ENCODE data around the gene REEP1.

Gene REEP1, protein sequence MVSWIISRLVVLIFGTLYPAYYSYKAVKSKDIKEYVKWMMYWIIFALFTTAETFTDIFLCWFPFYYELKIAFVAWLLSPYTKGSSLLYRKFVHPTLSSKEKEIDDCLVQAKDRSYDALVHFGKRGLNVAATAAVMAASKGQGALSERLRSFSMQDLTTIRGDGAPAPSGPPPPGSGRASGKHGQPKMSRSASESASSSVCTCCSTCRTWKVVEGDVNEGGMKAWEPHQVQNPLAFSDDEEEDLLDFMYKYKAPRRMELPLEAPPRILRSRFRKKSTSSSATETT

DNA sequence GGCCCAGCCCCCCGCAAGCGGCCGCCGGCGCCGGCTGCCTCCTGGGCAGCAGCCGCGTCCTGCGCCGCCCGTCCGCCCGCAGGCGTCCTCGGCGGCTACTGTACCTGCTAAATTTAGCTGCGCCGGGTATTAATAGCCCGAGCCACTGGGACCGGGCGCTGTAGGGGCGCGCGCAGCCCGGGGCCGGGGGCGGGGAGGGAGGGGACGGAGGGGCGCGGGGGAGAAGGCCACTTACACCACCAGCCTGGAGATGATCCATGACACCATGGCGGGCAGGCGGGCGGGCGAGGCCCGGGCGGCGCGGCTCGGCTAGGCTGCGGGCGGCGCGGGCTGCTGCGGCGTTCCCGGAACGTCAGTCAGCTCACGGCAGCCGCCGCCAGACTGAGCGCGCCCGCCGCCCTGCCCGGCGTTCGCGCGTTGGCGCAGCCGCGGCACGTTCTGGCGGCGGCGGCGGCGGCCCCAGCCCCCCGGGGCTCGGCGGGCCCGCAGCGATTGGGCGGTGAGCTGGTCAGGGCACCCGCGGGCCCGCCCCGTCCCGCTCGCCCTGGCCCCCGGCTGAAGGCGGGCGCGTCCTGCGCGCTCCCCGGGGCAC is at the start of gene REEP1:
TSS of gene REEP1 (minus strand) at position 383 of the 592 bp plus-strand sequence. CDS start at position 267, 116 bp downstream.
- DNase-seq (ENCODE audit: low read depth in 2 of 2), result peak in 1 of 2 donors; percentile 18

DNA sequence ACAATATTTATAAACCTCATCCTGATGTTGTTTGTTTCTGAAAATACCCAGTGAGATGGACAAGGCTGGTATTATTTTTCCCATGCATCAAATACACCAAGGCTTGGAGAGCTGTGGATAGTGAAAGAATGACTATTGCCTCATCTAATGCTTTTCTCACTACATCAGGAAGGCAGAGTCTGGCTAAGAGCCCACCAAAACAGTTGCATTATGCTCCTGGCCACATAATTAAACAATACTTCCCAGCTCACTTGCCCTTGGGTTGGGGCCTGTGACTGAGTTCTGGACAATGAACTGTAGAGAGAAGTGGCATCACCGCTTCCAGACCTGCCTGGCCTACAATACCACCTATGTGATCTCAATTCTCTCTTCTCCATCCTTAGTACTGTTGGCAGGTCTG is 46.4 kb upstream of the REEP1 start:
- DNase-seq (ENCODE audit: low read depth in 2 of 2), result no peak

DNA sequence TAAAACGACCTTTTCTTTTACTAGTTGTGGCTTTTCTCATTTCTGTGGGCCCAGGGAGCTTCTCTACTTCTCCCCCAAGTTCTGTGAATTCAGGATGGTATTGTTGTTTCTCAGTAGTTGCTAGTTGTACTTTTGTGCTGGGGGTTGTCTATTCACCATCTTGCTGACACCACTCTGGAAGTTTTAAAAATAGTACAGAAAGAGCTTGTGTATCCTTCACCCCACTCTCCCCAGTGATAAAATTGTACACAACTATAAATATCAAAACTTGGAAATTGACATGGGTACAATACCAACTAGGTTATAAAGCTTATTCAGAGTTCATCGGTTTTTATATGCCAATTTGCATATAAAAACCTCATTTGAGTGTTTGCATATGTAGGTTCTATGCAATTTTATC is 45.3 kb upstream of the REEP1 start:
- DNase-seq (ENCODE audit: low read depth in 2 of 2), result no peak

DNA sequence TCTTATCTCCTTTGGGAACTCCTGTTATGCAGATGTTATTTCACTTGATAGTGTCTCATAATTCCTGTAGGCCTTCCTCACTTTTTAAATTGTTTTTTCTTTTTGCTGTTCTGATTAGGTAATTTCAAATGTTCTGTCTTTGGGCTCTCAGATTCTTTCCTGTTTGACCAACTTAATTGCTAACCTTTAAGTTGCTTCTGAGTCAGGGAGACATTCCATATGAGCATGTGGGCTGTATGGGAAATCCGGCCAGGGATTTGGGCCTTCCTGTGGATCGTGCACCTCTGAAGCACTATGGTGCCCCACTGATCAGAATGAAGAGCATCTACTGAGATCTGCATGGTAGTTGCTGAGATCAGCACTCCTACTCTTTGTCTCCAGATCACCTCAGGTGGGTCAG is 44.7 kb upstream of the REEP1 start:
- no peak for DNase-seq (ENCODE audit: low read depth in 2 of 2)

DNA sequence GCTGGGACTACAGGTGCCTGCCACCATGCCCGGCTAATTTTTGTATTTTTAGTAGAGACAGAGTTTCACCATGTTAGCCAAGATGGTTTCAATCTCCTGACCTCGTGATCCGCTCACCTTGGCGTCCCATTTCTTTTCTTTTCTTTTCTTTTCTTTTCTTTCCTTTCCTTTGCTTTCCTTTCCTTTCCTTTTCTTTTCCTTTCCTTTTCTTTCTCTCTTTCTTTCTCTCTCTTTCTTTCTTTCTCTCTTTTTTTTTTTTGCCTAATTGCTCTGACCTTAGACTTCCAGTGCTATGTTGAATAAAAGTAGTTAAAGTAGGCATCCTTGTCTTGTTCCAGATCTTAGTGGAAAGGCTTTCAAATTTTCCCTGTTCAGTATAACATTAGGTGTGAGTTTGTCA is 41.0 kb upstream of the REEP1 start:
- DNase-seq (ENCODE audit: low read depth in 2 of 2), result no peak

DNA sequence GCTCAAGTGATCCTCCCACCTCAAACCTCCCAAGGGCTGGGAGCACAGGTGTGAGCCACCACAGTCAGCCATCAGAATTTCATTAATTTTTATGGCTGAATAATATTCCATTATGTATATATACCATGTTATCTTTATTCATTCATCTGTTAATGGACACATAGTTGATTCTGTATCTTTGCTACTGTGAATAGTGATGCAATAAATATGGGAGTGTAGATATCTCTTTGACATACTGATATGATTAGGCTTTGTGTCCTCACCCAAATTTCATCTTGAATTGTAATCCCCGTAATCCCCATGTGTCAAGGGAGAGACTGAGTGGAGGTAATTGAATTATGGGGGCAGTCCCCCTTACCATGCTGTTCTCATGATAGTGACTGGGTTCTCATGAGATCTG is 38.2 kb upstream of the REEP1 start:
- DNase-seq (ENCODE audit: low read depth in 2 of 2), result no peak

DNA sequence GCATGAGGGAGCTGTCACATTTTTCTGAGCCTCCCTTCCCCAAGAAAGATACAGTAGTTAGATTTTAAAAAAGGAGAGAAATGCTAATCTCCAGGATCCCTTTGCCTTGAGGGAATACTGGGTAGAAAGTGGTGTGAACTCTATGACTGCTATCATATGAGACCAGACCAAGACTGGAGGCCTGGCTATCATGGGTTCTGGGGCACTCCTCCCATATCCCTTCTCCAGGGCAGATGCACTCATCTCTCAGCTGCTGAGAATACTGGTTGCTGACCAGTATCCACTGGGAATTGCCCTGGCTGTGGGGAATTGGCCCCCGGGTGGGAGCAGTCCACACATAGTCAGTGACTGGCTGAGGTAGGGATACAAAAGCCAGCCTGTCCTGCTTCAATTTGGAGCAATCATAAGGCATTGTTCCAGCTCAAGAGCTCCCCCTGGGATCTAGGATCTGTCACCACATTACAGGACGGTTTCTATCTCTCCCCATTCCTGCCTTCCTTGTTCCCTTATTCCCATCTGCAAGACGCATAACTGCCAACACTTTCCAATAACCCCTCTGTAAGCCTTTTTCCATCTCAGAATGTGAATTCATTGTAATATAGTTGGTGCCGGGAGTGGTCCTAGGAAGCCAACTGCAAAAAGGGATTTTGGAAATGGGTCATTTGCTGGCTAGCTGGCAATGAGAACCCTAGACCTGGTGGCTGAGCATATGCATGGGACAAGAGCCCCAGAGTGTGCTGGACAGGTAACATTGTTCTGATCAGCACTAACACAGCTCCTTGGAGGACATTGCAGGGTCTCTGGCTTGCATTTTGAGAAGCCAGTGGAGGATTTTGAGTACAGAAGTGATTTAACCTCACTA is 35.4 kb upstream of the REEP1 start:
- DNase-seq (ENCODE audit: low read depth in 2 of 2), result no peak

DNA sequence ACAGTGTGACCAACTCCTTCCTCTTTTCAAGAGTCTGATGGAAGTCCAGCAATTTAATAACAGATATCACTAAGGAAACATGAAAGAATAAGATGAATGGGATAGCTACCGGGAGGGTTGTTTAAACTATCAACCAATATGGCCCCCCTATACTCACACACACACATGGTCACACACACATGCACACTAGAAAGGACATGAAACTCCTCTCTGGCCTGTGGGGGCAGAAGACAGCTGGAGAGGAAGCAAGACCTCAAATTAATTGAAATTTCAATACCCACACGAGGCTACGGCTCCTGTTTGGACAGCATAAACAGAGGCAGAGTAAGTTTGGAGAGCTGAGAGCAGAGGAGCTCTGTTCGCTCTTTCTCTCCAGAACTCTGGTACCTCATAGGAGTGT is 34.7 kb upstream of the REEP1 start:
- no peak for DNase-seq (ENCODE audit: low read depth in 2 of 2)

DNA sequence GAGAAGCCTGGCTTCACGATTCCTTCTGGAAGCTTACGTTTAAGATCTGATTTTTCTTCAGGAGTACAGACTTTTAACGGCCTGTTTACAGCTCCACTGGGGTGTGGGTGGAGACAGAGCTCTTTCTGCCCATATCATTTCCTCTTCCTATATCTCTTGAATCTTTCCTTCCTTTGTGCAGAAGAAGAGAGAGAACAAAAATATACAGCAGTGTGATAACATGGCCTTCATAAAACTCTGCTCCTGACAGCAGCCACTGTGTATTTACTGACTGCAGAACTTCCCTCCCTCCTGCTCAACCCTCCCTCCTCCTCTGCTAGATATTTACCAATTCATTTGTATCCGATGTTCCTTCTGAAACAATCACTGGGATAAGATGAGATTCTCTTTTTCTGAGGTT is 34.1 kb upstream of the REEP1 start:
- DNase-seq (ENCODE audit: low read depth in 2 of 2), result no peak

DNA sequence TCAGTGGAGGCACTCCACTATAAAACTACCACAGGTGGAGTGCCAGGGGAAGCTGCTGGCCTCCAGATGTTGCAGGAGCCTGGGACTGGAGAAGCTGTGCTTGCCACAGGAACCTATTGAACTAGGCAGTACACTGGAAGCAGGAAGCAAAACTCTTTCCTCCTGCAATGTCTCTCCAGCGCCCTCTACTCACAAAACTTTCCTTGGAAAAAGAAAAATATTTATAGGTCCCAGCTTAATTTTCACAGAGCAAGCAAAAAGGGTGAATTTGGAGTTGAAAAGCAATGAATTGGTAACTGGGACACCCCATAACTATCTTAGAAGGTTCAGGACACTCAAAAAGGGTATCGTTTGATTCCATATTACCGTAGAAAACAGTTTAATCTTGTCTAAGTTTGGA is 33.2 kb upstream of the REEP1 start:
- DNase-seq (ENCODE audit: low read depth in 2 of 2), result no peak

DNA sequence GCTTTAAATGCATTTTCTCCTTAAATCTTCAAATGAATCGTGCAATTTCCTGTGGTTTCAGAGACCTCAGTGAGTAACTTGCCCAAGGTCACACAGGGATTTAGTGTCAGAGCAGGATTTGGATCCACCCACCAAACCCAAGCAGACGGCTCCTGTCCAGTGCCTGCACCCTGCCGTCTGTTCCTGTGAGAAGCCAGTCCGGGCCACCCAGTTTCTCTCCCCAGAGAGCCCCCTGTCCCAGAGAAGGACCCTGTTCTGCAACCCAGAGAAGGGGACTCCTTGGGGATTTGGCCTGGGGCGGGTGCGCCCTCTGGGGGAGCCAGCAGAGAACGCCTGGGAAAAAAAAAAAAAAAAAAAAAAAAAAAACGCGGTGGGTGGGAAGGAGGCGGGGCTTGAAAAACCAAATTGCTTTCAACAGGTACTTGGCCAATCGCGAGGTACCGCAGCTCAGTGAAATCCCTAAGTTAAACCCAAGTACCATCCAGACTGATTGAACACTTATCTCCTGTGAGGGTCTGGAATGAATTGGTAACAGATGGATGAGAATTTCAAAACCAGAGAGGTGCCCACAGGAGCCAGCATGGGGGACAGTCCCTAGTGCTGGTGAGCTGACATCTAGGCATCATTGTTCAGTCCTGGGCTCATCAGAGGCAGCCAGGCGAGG is 30.9 kb upstream of the REEP1 start:
- DNase-seq (ENCODE audit: low read depth in 2 of 2), result peak; percentile 16 to 24

DNA sequence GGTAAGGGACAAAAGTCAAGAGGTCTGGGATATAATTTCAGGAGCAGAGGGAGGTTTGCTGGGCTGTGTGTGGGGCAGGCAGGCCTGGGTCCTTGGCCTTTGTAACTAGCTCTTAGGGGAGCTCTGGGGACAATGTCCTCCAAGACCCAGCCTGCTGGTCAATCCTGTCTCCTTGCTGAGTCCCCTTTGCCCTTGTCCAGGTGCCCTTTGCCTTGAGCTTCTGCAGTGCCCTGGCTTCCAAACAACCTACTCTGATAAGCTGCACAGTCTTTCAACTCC is 30.0 kb upstream of the REEP1 start:
- DNase-seq (ENCODE audit: low read depth in 2 of 2), result no peak

DNA sequence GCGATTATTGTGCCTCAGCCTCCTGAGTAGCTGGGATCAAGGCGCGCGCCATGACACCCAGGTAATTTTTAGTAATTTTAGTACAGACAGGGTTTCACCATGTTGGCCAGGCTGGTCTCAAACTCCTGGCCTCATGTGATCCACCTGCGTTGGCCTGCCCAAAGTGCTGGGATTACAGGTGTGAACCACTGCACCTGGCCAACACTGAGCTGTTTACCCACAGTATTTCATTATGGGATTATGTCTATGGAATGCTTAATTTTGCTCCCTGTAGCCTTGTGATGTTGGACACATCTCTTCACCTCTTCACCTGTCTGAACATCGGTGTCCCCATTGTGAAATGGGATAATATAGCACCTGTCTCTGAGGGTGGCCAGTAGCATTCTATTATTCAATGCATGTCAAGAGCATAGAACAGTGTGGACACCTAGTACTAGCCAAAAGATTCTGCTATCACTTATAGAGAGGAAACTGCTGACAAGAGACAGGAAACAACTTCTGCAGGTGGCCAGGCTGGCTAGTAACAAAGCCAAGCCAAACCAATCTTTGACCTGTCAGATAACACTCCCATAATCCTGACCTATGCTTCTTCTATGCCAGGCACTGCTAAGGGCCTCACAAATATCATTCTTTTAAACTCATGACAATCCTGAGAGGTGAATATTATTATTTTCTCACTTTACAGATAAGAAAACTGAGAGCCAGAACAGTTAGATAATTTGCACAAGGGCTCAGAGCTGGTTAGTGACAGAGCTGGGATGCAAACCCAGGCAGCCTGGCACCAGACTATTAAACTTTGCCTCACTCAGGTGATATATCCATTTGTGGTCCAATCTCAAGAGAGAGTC is 29.4 kb upstream of the REEP1 start:
- no peak for DNase-seq (ENCODE audit: low read depth in 2 of 2)

DNA sequence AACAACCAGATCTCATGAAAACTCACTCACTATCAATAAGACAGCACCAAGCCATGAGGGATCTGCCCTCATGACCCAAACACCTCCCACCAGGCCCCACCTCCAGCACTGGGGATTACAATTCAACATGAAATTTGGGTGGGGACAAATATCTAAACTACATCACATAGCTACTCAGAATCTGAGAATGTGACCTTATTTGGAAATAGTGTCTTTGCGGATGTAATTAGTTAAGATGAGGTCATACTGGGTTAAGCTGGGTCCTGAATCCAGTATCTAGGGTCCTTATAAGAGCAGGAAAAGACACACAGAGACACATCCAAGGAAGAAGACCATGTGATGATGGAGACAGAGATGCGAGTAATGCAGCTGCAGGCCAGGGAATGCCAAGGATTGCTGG is 27.5 kb upstream of the REEP1 start:
- no peak for DNase-seq (ENCODE audit: low read depth in 2 of 2)

DNA sequence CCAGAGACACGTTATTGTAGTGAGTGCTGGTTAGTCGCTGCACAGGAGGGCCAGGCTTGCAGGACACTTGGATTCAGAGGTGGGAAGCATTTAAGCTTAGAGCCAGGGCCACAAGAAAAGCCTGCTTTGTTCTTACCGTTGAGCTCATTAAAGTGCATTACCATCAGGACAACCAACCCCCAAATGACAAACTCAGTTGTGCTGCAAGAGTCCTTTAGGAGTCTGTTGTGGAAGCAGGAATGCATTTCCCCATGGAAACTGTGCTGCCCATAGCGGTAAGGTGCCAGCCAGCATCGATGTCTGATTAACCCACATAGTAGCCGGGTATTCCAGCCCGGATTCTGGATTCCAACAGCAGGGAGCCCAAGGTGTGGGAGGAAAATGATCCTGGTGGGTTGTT is 23.4 kb upstream of the REEP1 start:
- DNase-seq (ENCODE audit: low read depth in 2 of 2), result no peak

DNA sequence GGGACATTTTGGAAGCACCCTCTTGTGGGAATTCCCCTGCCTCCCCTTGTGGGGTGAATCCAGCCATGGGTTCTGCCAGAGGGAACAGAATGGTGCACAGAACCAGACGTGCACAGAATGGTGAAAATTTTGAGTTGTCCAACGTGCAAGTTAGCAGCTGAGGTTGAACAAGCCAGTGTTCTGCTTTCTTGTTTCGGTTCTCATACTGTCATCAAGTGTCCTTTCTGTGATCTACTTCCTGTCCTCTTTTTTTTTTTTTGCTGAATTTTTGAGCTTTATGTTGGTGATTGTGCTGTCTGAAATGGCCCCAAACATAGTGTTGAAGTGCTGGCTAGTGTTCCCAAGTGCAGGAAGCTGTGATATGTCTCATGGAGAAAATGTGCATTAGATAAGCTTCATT is 21.5 kb upstream of the REEP1 start:
- DNase-seq (ENCODE audit: low read depth in 2 of 2), result no peak

DNA sequence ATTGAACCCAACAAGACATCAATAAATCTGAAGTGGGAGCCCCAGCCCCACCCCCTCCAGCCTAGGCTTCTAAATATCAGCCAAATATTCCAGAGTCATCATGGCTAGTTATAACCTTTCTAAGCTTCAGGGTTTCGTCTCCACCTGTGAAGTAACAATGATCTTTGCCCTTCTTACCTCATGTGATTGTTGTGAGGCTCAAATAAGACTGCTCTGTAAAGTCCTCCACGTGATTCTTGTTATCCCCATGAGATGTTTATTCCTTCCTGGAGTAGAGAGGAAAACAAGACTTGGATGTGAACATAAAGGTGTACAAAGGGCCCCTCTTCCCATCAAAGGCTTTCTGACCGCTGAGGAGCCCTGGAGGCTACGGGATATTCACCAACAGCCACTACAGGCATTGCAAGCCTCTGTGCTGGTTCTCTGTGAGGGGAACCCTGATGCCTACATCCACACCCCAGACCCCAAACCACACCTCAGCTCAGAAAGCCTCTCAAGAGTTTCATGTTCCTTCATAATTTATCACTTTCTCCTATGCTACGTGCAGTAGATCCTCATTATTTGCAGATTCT is 20.1 kb upstream of the REEP1 start:
- no peak for DNase-seq (ENCODE audit: low read depth in 2 of 2)

DNA sequence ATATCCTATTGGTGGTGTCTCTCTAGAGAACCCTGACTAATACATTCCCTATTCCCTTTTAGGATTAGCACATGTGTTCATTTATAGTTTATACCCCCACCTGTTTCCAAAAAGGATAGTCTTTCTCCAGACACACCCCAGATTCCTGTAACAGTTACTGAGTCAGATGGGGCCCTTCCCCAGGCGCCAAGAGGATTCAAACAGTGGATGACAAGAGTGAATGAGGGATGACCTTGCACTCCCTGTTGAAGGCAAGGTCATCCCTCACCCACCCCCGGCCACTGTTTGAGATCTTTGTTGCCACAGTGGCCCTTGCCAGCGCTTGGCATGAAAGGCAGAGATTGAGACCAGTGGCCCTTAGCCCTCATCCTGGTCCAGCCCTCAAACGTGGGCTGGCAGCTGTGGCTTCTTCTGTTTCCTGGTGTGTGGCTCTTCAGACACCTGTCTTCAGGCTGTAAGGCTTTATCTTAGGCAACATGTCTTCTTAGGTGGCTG is 15.3 kb upstream of the REEP1 start:
- DNase-seq (ENCODE audit: low read depth in 2 of 2), result no peak

DNA sequence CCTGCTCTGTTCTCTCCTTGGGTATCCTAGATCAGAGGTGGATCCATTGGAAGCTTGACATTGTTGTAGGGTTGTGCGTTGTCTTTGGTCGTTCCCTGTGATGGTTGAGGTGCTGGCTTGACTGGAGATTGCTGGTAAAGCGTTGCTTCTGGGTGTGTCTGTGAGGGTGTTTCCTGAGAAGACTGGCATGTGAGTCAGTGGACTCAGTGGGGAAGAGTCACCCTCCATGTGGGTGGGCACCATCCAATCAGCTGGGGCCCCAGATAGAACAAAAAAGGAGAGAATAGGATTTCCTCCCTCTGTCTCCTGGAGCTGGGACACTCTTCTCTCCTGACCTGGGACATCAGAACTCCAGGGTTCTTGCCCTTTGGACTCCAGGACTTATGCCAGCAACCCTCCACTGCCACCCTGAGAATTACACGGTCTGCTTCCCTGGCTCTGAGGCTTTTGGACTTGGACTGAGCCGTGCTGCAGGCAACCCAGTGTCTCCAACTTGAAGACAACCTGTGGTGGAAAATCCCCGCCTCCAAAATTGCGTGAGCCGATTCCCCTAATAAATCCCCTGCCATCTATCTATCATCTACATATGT is 14.8 kb upstream of the REEP1 start:
- DNase-seq (ENCODE audit: low read depth in 2 of 2), result no peak

DNA sequence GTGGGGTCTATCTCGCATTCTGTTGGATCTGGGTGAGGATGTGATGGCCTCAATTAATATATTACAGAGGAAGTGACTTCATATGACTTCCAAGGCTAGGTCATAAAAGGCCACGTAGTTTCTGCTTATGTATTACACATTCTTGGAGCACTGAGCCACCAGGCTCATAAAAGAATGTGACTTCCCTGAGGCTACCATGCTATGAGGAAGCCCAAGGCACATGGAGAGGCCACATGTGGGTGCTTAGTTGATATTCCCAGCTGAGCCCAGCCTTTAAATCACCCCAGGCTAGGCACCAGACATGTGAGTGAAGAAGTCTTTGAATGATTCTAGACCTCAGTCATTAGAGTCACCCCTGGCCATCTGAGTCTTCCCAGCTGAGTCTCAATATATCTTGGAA is 13.3 kb upstream of the REEP1 start:
- no peak for DNase-seq (ENCODE audit: low read depth in 2 of 2)

DNA sequence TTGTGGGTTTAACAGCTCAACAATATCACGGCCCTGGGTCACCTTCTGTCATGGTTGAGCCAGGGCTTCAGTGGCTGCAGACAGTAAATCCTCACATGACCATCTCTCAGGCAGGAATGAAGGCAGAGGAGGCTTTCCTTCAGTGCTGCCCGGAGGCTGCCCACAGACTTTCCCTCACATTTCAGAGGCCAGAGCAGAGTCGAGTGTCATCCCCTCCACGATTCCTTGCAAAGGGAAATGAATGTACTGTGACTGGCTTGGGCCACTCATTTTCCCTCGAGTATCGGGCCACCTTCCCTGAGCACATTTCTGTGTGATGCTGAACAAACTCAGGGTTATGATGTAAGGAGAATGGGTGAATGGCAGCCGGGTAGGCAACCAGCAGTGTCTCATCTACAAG is 10.0 kb upstream of the REEP1 start:
- DNase-seq (ENCODE audit: low read depth in 2 of 2), result no peak
